Calu3 (cell line): ENCODE data around the gene MEIS3. TPM values are rescaled to one million over a fixed set of nuclear protein-coding genes. Genes with fewer than 3 reads are reported as not detected.
A peak's percentile ranks its signal among the peaks of the same experiment; 100 is the strongest.

Source experiments
- BruUV-seq: library from RNA; stranded (reverse); fragments of 400-500 nt; replicated peaks from 2 replicates; lab custom pipeline; 2021; lab: Mats Ljungman, UMichigan
- CTCF ChIA-PET: fragments of 300-600 bp; sonication (Branson Sonifier 250); formaldehyde crosslinking; loops from one replicate; lab custom pipeline; 2022; ENCODE audit warnings: antibody characterized with exemption; lab: Charles Lee
- DNase-seq: peaks from one replicate; pipeline ENCODE4 v3.0.0; 2022
- H3K27ac Mint-ChIP-seq: one replicate; pipeline ENCODE4 v1.8.0; 2022; ENCODE audit warnings: mixed read lengths; ENCODE audit not compliant: unreplicated experiment
- H3K27me3 Mint-ChIP-seq: one replicate; pipeline ENCODE4 v1.8.0; 2022; ENCODE audit warnings: mixed read lengths; ENCODE audit not compliant: unreplicated experiment
- H3K36me3 Mint-ChIP-seq: one replicate; pipeline ENCODE4 v1.8.0; 2022; ENCODE audit warnings: mild to moderate bottlenecking, moderate library complexity, mixed read lengths; ENCODE audit not compliant: insufficient read depth, unreplicated experiment
- H3K4me1 Mint-ChIP-seq: one replicate; pipeline ENCODE4 v1.8.0; 2022; ENCODE audit warnings: mild to moderate bottlenecking, low read depth, mixed read lengths; ENCODE audit not compliant: unreplicated experiment
- H3K4me3 Mint-ChIP-seq: one replicate; pipeline ENCODE4 v1.8.0; 2022; ENCODE audit warnings: mild to moderate bottlenecking, low read depth, moderate library complexity, mixed read lengths; ENCODE audit not compliant: unreplicated experiment
- H3K9me3 Mint-ChIP-seq: one replicate; pipeline ENCODE4 v1.8.0; 2022; ENCODE audit warnings: low read depth, mixed read lengths; ENCODE audit not compliant: unreplicated experiment
- intact Hi-C: fragments of 100-400 bp; cut with micrococcal nuclease; formaldehyde crosslinking; loops from one replicate; pipeline ENCODE4 v1.10.0; 2022; ENCODE audit not compliant: unreplicated experiment
- total RNA-seq: library from RNA; stranded (reverse); gene quantifications from 2 replicates; pipeline ENCODE4 v1.2.3, GENCODE V29; 2022
- TF ChIP-seq, protein P1 (sequence below): fragments of 200-600 bp; IDR thresholded peaks from one replicate; pipeline ENCODE4 v1.8.0; 2022; ENCODE audit warnings: antibody characterized with exemption; ENCODE audit not compliant: unreplicated experiment

Gene MEIS3
- total RNA-seq, 1 experiment from 2014 or later, result 0.87 TPM

DNA sequence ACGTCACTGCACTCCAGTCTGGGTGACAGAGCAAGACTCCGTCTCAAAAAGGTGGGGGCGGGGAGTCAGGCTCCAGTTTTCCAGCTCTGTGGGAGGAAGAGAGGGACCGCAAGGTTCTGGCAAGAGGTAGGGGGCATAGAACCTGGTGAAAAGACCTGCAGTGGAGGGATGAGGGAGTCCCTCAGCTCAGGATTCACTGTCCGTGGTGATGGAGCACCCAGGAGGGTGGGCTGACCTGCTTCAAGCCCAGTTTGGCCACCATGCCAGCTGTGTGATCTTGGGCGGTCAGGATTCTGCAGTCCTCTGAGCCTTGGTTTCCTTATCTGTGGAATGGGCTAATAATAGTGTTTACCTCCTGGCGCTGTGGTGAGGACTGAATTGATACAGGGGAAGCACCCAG lies 31.2 kb upstream of the MEIS3 start:
- H3K4me1 Mint-ChIP-seq, result peaks cover 7% of the 10 kb centered on the region
- no peak for DNase-seq
- CTCF ChIA-PET, result no interaction called here
- H3K9me3 Mint-ChIP-seq, result no peaks in the 10 kb centered on the region
- peaks cover 90% of the 10 kb centered on the region for H3K27me3 Mint-ChIP-seq
- no peak overlapping the region for H3K4me3 Mint-ChIP-seq
- BruUV-seq, result no TSS peak
- intact Hi-C loops, result no loop called here
- no peak overlapping the region for H3K27ac Mint-ChIP-seq
- TF ChIP-seq, protein P1, sequence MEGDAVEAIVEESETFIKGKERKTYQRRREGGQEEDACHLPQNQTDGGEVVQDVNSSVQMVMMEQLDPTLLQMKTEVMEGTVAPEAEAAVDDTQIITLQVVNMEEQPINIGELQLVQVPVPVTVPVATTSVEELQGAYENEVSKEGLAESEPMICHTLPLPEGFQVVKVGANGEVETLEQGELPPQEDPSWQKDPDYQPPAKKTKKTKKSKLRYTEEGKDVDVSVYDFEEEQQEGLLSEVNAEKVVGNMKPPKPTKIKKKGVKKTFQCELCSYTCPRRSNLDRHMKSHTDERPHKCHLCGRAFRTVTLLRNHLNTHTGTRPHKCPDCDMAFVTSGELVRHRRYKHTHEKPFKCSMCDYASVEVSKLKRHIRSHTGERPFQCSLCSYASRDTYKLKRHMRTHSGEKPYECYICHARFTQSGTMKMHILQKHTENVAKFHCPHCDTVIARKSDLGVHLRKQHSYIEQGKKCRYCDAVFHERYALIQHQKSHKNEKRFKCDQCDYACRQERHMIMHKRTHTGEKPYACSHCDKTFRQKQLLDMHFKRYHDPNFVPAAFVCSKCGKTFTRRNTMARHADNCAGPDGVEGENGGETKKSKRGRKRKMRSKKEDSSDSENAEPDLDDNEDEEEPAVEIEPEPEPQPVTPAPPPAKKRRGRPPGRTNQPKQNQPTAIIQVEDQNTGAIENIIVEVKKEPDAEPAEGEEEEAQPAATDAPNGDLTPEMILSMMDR, result no peak
- no peaks in the 10 kb centered on the region for H3K36me3 Mint-ChIP-seq

DNA sequence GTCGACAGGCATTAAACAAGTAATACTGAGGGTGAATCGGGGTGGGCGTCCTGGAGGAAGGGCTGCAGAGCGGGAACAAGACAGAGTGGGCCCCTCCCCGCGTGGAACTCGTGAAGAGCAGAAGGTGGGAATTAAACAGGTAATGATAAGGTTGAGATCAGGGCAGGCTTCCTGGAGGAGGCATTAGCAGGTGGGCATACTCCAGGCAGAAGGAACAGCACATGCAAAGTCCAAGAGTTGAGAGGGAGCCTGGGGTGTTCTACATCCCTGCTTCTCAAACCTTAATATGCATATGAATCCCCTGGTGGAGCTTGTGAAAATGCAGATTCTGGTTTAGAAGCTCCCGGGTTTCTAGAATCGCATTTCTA lies 29.0 kb upstream of the MEIS3 start:
- no peak overlapping the region for H3K4me3 Mint-ChIP-seq
- peaks cover 13% of the 10 kb centered on the region for H3K4me1 Mint-ChIP-seq
- CTCF ChIA-PET, result no interaction called here
- no TSS peak for BruUV-seq
- TF ChIP-seq, protein P1, result no peak
- no peak overlapping the region for H3K27ac Mint-ChIP-seq
- peaks cover 91% of the 10 kb centered on the region for H3K27me3 Mint-ChIP-seq
- H3K36me3 Mint-ChIP-seq, result no peaks in the 10 kb centered on the region
- intact Hi-C loops, result no loop called here
- H3K9me3 Mint-ChIP-seq, result no peaks in the 10 kb centered on the region
- DNase-seq, result no peak

DNA sequence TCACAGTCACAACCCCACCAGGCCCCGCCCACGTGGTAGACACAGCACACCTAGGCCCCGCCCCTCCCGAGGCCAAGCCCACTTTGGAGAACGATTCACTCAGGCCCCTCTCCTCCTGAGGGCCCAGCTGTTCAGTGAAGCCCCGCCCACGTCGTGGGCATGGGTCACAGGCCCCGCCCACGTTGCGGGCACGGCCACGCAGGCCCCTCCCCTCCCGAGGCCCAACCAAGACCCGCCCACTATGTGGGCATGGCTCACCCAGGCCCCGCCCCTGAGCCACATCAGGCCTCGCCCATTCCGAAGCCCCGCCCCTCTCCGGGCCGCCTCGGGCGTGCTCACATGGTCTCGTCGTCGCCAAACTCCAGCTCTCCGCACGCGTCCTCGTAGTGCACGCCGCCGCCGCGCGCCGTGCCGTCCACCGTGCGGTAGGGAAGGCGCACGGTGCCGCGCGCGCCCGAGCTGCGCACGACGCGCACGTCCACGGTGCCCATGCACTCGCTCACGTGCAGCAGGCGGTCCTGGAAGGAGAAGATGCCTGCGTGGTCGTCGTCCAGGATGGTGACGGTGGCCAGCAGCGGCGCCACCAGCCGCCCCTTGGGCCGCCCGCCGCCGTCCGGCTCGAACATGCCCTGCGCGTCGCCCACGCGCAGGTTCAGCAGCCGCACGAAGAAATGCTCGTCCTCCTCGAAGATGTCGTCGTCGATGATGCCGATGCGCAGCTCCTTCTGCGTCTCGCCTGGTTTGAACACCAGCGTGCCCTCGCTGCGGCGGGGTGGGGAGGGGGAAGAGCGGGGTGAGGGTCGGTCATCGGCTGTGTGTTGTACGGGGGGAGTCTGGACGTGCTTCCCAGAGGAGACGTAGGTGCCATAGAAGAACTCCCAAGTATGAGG lies 28.4 kb upstream of the MEIS3 start:
- TF ChIP-seq, protein P1, result no peak
- peak; percentile 44 for DNase-seq
- Mint-ChIP-seq H3K4me3 (no peak overlapping the region), H3K4me1 (peaks cover 13% of the 10 kb centered on the region), H3K27ac (no peak overlapping the region), H3K9me3 (no peaks in the 10 kb centered on the region), H3K36me3 (no peaks in the 10 kb centered on the region), H3K27me3 (peaks cover 97% of the 10 kb centered on the region)
- intact Hi-C loops, result no loop called here
- CTCF ChIA-PET, result interaction anchor here (1.1 to 1.2 kb wide), 3 partner anchors 11 to 36 kb away, joined by 3 to 6 read pairs (median 5); partner anchors contain the start of gene KPTN
- no TSS peak for BruUV-seq

DNA sequence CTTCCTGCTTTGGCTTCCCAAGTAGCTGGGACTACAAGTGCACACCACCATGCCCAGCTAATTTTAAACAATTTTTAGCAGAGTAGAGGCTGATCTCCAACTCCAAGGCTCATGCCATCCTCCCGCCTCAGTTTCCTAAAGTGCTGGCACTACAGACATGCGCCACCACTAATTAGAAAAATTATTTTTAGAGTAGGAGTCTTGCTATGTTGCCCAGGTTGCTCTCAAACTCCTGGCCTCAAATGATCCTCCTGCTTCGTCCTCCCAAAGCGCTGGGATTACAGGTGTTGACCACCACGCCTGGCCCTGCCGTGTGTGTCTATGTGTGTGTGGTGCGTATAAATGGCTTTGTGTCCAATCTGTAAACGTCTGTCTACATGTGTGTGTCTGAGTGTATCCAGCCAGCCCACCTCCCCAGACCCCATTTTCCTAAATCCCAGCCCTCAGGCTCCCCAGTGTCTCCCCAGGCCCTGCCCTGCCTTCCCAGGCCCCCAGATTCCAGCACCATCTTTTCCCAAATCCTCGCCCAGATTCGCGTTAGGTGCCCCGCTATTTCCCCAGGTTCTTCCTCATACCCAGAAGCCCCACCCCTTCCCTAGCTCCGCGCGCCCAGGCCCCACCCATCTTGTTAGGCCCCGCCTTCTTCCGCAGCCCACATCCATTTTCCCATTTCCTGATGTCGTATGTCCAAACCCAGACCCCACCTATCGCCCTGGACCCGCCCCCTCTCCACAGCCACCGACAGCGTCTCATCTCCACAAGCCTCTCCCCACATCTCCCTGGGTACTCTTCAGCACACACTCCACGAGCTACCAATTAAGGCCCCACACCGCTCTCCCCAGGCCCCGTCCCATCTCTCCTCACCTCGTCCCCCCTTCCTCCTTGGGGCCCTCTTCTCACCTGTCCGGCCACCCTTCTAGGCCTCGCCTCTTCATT lies 27.5 kb upstream of the MEIS3 start:
- CTCF ChIA-PET, result interaction anchor here (1.1 to 1.4 kb wide), 3 partner anchors 10 to 37 kb away, joined by 3 to 11 read pairs (median 6); partner anchors contain the start of gene KPTN
- Mint-ChIP-seq H3K9me3 (no peaks in the 10 kb centered on the region), H3K27me3 (peaks cover 100% of the 10 kb centered on the region), H3K4me3 (no peak overlapping the region), H3K36me3 (no peaks in the 10 kb centered on the region), H3K4me1 (peaks cover 13% of the 10 kb centered on the region), H3K27ac (no peak overlapping the region)
- intact Hi-C loops, result no loop called here
- DNase-seq, result no peak
- TF ChIP-seq, protein P1, result no peak
- no TSS peak for BruUV-seq
